GM12874 (cell line): ENCODE results near the gene TUBB8.

Experiments used
- CTCF ChIP-seq: IDR thresholded peaks from 2 replicates; pipeline ENCODE4 v1.5.1; 2011; ENCODE audit warnings: low read depth, mild to moderate bottlenecking, control low read depth, low read length, moderate library complexity; ENCODE audit not compliant: insufficient read depth

The TUBB8 gene

GRCh38 chr10:90161-90560 lies 41.1 kb upstream of the TUBB8 start:
- no peak for TF ChIP-seq CTCF

GRCh38 chr10:89248-89647 lies 40.2 kb upstream of the TUBB8 start:
- no peak for TF ChIP-seq CTCF

- TF ChIP-seq CTCF, result no peak
Measured at GRCh38 chr10:88253-88652, 39.2 kb upstream of the TUBB8 start.

- no peak for TF ChIP-seq CTCF
Measured at GRCh38 chr10:87177-88080, 38.3 kb upstream of the TUBB8 start.

- TF ChIP-seq CTCF, result no peak
Measured at GRCh38 chr10:86031-86430, 36.9 kb upstream of the TUBB8 start.

GRCh38 chr10:85044-85443 lies 35.9 kb upstream of the TUBB8 start:
- TF ChIP-seq CTCF, result no peak

GRCh38 chr10:83930-84530 lies 34.9 kb upstream of the TUBB8 start:
- no peak for TF ChIP-seq CTCF
